Measurements from ENCODE around the gene SCAF8.
"Not testable (repeated sequence)": the region's sequence is repeated elsewhere in the genome, so short reads cannot be mapped to it uniquely, and the experiment has no call there.

The SCAF8 gene

GRCh38 chr6:154782193-154782592, 49.0 kb downstream of the SCAF8 start:
- no peak for DNase-seq (ENCODE audit: low read depth)

- no peak for DNase-seq (ENCODE audit: low read depth)
Observed at GRCh38 chr6:154783229-154783628, 50.0 kb downstream of the SCAF8 start.

GRCh38 chr6:154785075-154785474, 51.9 kb downstream of the SCAF8 start:
- DNase-seq (ENCODE audit: low read depth) = no peak

- DNase-seq (ENCODE audit: low read depth) = no peak
Observed at GRCh38 chr6:154786144-154786868, 53.1 kb downstream of the SCAF8 start.

- DNase-seq (ENCODE audit: low read depth) = no peak
Observed at GRCh38 chr6:154791556-154792317, 58.5 kb downstream of the SCAF8 start.

GRCh38 chr6:154792325-154792724, 59.1 kb downstream of the SCAF8 start:
- DNase-seq (ENCODE audit: low read depth) = no peak

- DNase-seq (ENCODE audit: low read depth) = no peak
Observed at GRCh38 chr6:154792761-154793160, 59.5 kb downstream of the SCAF8 start.

- no peak for DNase-seq (ENCODE audit: low read depth)
Observed at GRCh38 chr6:154796484-154796883, 63.3 kb downstream of the SCAF8 start.

- no peak for DNase-seq (ENCODE audit: low read depth)
Observed at GRCh38 chr6:154797857-154798256, 64.6 kb downstream of the SCAF8 start.

GRCh38 chr6:154800338-154800737, 67.1 kb downstream of the SCAF8 start:
- no peak for DNase-seq (ENCODE audit: low read depth)

GRCh38 chr6:154805288-154805911, 72.2 kb downstream of the SCAF8 start:
- DNase-seq (ENCODE audit: low read depth) = no peak

- DNase-seq (ENCODE audit: low read depth) = no peak
Observed at GRCh38 chr6:154806804-154807203, 73.6 kb downstream of the SCAF8 start.

- DNase-seq (ENCODE audit: low read depth) = not testable (repeated sequence)
Observed at GRCh38 chr6:154811663-154812062, 78.4 kb downstream of the SCAF8 start.

GRCh38 chr6:154814063-154814462, 80.8 kb downstream of the SCAF8 start:
- DNase-seq (ENCODE audit: low read depth) = no peak

- no peak for DNase-seq (ENCODE audit: low read depth)
Observed at GRCh38 chr6:154815938-154816820, 83.0 kb downstream of the SCAF8 start.

- no peak for DNase-seq (ENCODE audit: low read depth)
Observed at GRCh38 chr6:154821099-154821498, 87.9 kb downstream of the SCAF8 start.

- DNase-seq (ENCODE audit: low read depth) = no peak
Observed at GRCh38 chr6:154821638-154822037, 88.4 kb downstream of the SCAF8 start.

- no peak for DNase-seq (ENCODE audit: low read depth)
Observed at GRCh38 chr6:154822947-154823558, 89.8 kb downstream of the SCAF8 start.

- no peak for DNase-seq (ENCODE audit: low read depth)
Observed at GRCh38 chr6:154824076-154824475, 90.9 kb downstream of the SCAF8 start.

GRCh38 chr6:154829970-154830369, 96.8 kb downstream of the SCAF8 start:
- no peak for DNase-seq (ENCODE audit: low read depth)

- DNase-seq (ENCODE audit: low read depth) = no peak
Observed at GRCh38 chr6:154830771-154831170, 97.6 kb downstream of the SCAF8 start.

- no peak for DNase-seq (ENCODE audit: low read depth)
Observed at GRCh38 chr6:154835307-154835706, 102.1 kb downstream of the SCAF8 start.

Measured in stimulated activated CD8-positive, alpha-beta memory T cell treated with anti-CD3 and anti-CD28 coated beads, Interleukin-15, amount 100 ng/mL, for 1 hour (primary cell).